ENCODE results near the gene NFATC2IP. TPM values are rescaled to one million over a fixed set of nuclear protein-coding genes. Genes with fewer than 3 reads are reported as not detected.
"Not testable (repeated sequence)": the region's sequence is repeated elsewhere in the genome, so short reads cannot be mapped to it uniquely, and the experiment has no call there.

The NFATC2IP gene
- total and polyA plus RNA-seq, 2 of the 4 experiments (the other 2 are of a cell fraction), result 10.0 to 29.1 TPM

GRCh38 chr16:28939825-28940224 is 10.9 kb upstream of the NFATC2IP start:
- H4K8ac ChIP-seq (ENCODE audit: low read depth in 2 of 2, low read length in 2 of 2); intact Hi-C loops (cut with micrococcal nuclease); H3K56ac ChIP-seq (ENCODE audit: extremely low read depth, insufficient read depth, low read length); H3K14ac ChIP-seq (replicated peaks; ENCODE audit: low read depth, low read length); H4K5ac ChIP-seq (ENCODE audit: low read depth, low read length); H2BK120ac ChIP-seq (ENCODE audit: low read depth, low read length); H2AFZ ChIP-seq (replicated peaks; ENCODE audit: low read length, poor library complexity); BruUV-seq (replicated peaks); DNase-seq; H3K36me3 ChIP-seq (ENCODE audit: control insufficient read depth, insufficient read depth, low read length); H3K9me3 ChIP-seq (ENCODE audit: control insufficient read depth, insufficient read depth, low read length); H3K4me2 ChIP-seq (ENCODE audit: low read depth, low read length); ATAC-seq (ENCODE audit: low read depth); H3K9me1 ChIP-seq (ENCODE audit: insufficient read depth, low read length); H3K23ac ChIP-seq (ENCODE audit: low read depth, low read length); H2BK15ac ChIP-seq (ENCODE audit: low read depth, low read length); H3K27me3 ChIP-seq (ENCODE audit: control insufficient read depth, insufficient read depth, low read length); H3K9ac ChIP-seq (ENCODE audit: low read depth, low read length); H2AK9ac ChIP-seq (replicated peaks; ENCODE audit: low read depth, low read length, poor library complexity); H3K79me1 ChIP-seq (ENCODE audit: low read depth in 1 of 2, low read length in 2 of 2); H3K4me1 ChIP-seq (ENCODE audit: control insufficient read depth, insufficient read depth, low read length); H3K4ac ChIP-seq (ENCODE audit: low read depth, low read length); CTCF ChIA-PET; H3K4me3 ChIP-seq (ENCODE audit: insufficient read depth, low read depth, low read length); H2AK5ac ChIP-seq (ENCODE audit: low read depth, low read length); H3K27ac ChIP-seq (ENCODE audit: insufficient read depth, low read length); H3K18ac ChIP-seq (ENCODE audit: low read depth, low read length); H4K20me1 ChIP-seq (ENCODE audit: insufficient read depth, low read length); H4K91ac ChIP-seq (ENCODE audit: insufficient read depth, low read depth, low read length); H2BK20ac ChIP-seq (ENCODE audit: low read depth, low read length); dilution Hi-C loops (cut with HindIII; ENCODE audit: low sequenced_read_pairs, unreplicated experiment); H2BK5ac ChIP-seq (ENCODE audit: low read depth, low read length, poor library complexity, severe bottlenecking): not testable (repeated sequence)
- POLR2A ChIA-PET (ENCODE audit: unreplicated experiment), result interaction anchor here (1.1 kb wide), 1 partner anchor 15 kb away, joined by 4 read pairs; the partner anchor contains the start of gene RABEP2
- in situ Hi-C loops (cut with MboI; ENCODE audit: low sequenced_read_pairs), result loop anchor here (5.0 kb wide), 1 partner anchor 118 kb away; the partner anchor contains the start of gene ATXN2L
- 94% methylated on average over 3 of the region's 7 CpGs; no CpG with 5 or more reads in 1 of the 2 experiments for WGBS, 2 experiments (ENCODE audit: extremely low coverage in 2 of 2, insufficient read length in 1 of 2)
